Right lobe of liver (tissue), 6 donors: ENCODE results near the gene ATP8B2. TPM values are rescaled to one million over a fixed set of nuclear protein-coding genes. Genes with fewer than 3 reads are reported as not detected.
"Not testable (repeated sequence)": the region's sequence is repeated elsewhere in the genome, so short reads cannot be mapped to it uniquely, and the experiment has no call there.

ENCODE experiments used
- ATAC-seq, 4 donors: fragments of 200-7000 bp; cut with Tn5 transposase; one replicate each; pipeline ENCODE4 v1.9.1; 2020; ENCODE audit warnings: mild to moderate bottlenecking in 4 of 4, moderate library complexity in 4 of 4
- DNase-seq, 3 donors: peaks; one replicate each; pipeline ENCODE4 v3.0.0-alpha.2; 2020
- H3K27ac ChIP-seq, 3 donors: fragments of 200-600 bp; one replicate each; pipeline ENCODE4 v1.8.0; 2022
- H3K27me3 ChIP-seq, 2 donors: fragments of 200-600 bp; one replicate each; pipeline ENCODE4 v1.8.0; 2022
- H3K36me3 ChIP-seq, 4 donors: fragments of 200-600 bp; sonication (generic) in 1 of 4; one replicate each; pipeline versions ENCODE4 v1.5.1 to v1.8.0; 2017 to 2022; ENCODE audit warnings: control low read depth in 1 of 4
- H3K4me1 ChIP-seq, 4 donors: fragments of 200-600 bp; sonication (generic) in 1 of 4; one replicate each; pipeline versions ENCODE4 v1.5.1 to v1.8.0; 2017 to 2022; ENCODE audit warnings: control low read depth in 1 of 4
- H3K4me3 ChIP-seq, 3 donors: fragments of 200-600 bp; one replicate each; pipeline ENCODE4 v1.8.0; 2022
- H3K9me3 ChIP-seq, 4 donors: fragments of 200-600 bp; sonication (generic) in 1 of 4; one replicate each; pipeline versions ENCODE4 v1.5.1 to v1.8.0; 2017 to 2022; ENCODE audit warnings: control low read depth in 1 of 4
- CTCF ChIP-seq, 4 donors: fragments of 200-600 bp in 3 of 4; fragments of 450-650 bp in 1 of 4; IDR thresholded peaks; one replicate each; pipeline versions ENCODE4 v1.5.1 to v1.8.0; 2016 to 2022; ENCODE audit warnings: antibody characterized with exemption in 4 of 4, mild to moderate bottlenecking in 2 of 4
- POLR2A ChIP-seq: fragments of 450-650 bp; IDR thresholded peaks from one replicate; pipeline ENCODE4 v1.6.1; 2017; ENCODE audit warnings: antibody characterized with exemption, mild to moderate bottlenecking
- WGBS: methylation state at CpG from one replicate; pipeline ENCODE4 v1.1.6; 2018; ENCODE audit warnings: low coverage, low lambda C conversion rate; ENCODE audit not compliant: insufficient coverage; ENCODE audit errors: missing lambda C conversion rate; 5-methylcytosine and 5-hydroxymethylcytosine counted together
- intact Hi-C, 2 donors: fragments of 100-400 bp; cut with DNase I; formaldehyde crosslinking; loops; one replicate each; pipeline versions ENCODE4 v1.11.2 to v1.14.1; 2022
- total RNA-seq, 6 experiments: library from RNA; depleted of rRNA in 2 of 6; stranded (reverse); fragments of >200 nt in 2 of 6; fragmentation: NEBNext Ultra II Directional in 3 of 6; extraction: Animal tissue kit (Norgen Biotek cat#: 25700) in 3 of 6; gene quantifications; one replicate each; pipeline versions ENCODE4 v1.1.0 to v1.2.4, GENCODE V29; 2016 to 2023
- donor health status: DM: no; HTN: yes; CAD: no.
- donor health status: DM: no; HTN: no; CAD: no.
- donor health status: DM: no; HTN: no; CAD: no.
- donor health status: DM: no; HTN: yes; CAD: no.
- donor health status: DM: no; HTN: yes; CAD: no.

ATP8B2 gene
- total RNA-seq, 6 experiments from 2014 or later: 1.9 to 8.2 (median 3.2) TPM

GRCh38 chr1:154295408-154296235 is 29.7 kb upstream of the ATP8B2 start:
- no peak overlapping the region for H3K27ac ChIP-seq
- DNase-seq: no peak
- no peak overlapping the region for H3K4me3 ChIP-seq
- intact Hi-C loops: no loop called here
- H3K4me1 ChIP-seq: no peaks in the 10 kb centered on the region
- no peaks in the 10 kb centered on the region for H3K36me3 ChIP-seq
- peaks cover 0 to 8% (median 0%) of the 10 kb centered on the region in 4 donors for H3K9me3 ChIP-seq
- no peak for ATAC-seq
- no peaks in the 10 kb centered on the region for H3K27me3 ChIP-seq
- 53% methylated on average over 8 of the region's 8 CpGs for WGBS
- no peak for TF ChIP-seq POLR2A
- TF ChIP-seq CTCF (IDR thresholded peaks at IDR 0.05): no peak

- intact Hi-C loops: no loop called here
Observed at GRCh38 chr1:154301582-154301981, 23.7 kb upstream of the ATP8B2 start.

GRCh38 chr1:154304664-154305337 is 20.5 kb upstream of the ATP8B2 start:
- WGBS: 69% methylated on average over 6 of the region's 9 CpGs
- DNase-seq (no peak), ATAC-seq (no peak)
- Histone ChIP-seq H3K4me3 (no peak overlapping the region), H3K36me3 (no peaks in the 10 kb centered on the region), H3K4me1 (no peaks in the 10 kb centered on the region), H3K27me3 (no peaks in the 10 kb centered on the region), H3K27ac (no peak overlapping the region), H3K9me3 (no peaks in the 10 kb centered on the region)
- TF ChIP-seq CTCF (IDR thresholded peaks at IDR 0.05): no peak
- TF ChIP-seq POLR2A: no peak
- intact Hi-C loops: no loop called here

More at GRCh38 chr1:154301582-154301981, 23.7 kb upstream of the ATP8B2 start:
- DNase-seq (no peak), ATAC-seq (no peak)
- 80% methylated on average over 1 of the region's 1 CpG for WGBS
- Histone ChIP-seq H3K4me3 (no peak overlapping the region), H3K27me3 (no peaks in the 10 kb centered on the region), H3K27ac (no peak overlapping the region), H3K9me3 (no peaks in the 10 kb centered on the region), H3K36me3 (no peaks in the 10 kb centered on the region), H3K4me1 (no peaks in the 10 kb centered on the region)
- no peak for TF ChIP-seq CTCF (IDR thresholded peaks at IDR 0.05)
- no peak for TF ChIP-seq POLR2A

- Histone ChIP-seq H3K27me3 (no peaks in the 10 kb centered on the region), H3K36me3 (no peaks in the 10 kb centered on the region), H3K27ac (no peak overlapping the region), H3K9me3 (no peaks in the 10 kb centered on the region), H3K4me3 (no peak overlapping the region), H3K4me1 (no peaks in the 10 kb centered on the region)
- ATAC-seq (no peak), DNase-seq (no peak)
- intact Hi-C loops: no loop called here
- WGBS: 93% methylated on average over 2 of the region's 3 CpGs
- TF ChIP-seq POLR2A (no peak), CTCF (IDR thresholded peaks at IDR 0.05) (no peak)
Observed at GRCh38 chr1:154306151-154306550, 19.2 kb upstream of the ATP8B2 start.

- 58% methylated on average over 2 of the region's 4 CpGs for WGBS
- H3K4me1 ChIP-seq, H3K27me3 ChIP-seq, H3K4me3 ChIP-seq, H3K9me3 ChIP-seq, H3K27ac ChIP-seq, ATAC-seq, intact Hi-C loops, DNase-seq, H3K36me3 ChIP-seq: not testable (repeated sequence)
Observed at GRCh38 chr1:154307670-154308270, 17.6 kb upstream of the ATP8B2 start.

- WGBS: 67% methylated on average over 1 of the region's 7 CpGs
- H3K27me3 ChIP-seq, H3K4me1 ChIP-seq, H3K4me3 ChIP-seq, intact Hi-C loops, DNase-seq, H3K9me3 ChIP-seq, H3K36me3 ChIP-seq, H3K27ac ChIP-seq, ATAC-seq: not testable (repeated sequence)
Observed at GRCh38 chr1:154309136-154309535, 16.2 kb upstream of the ATP8B2 start.
